Activated CD4-positive, CD25-positive, alpha-beta regulatory T cell (primary cell): Measurements from ENCODE around the gene ZFP69B.
"Not testable (repeated sequence)": the region's sequence is repeated elsewhere in the genome, so short reads cannot be mapped to it uniquely, and the experiment has no call there.

Experiments used
- DNase-seq, 4 experiments: peaks; one replicate each; lab custom pipeline; 2025; lab: John Stamatoyannopoulos, UW

Gene ZFP69B

GRCh38 chr1:40435876-40436275 lies 14.4 kb upstream of the ZFP69B start:
- no peak for DNase-seq

GRCh38 chr1:40438391-40439015 lies 11.8 kb upstream of the ZFP69B start:
- DNase-seq = no peak

GRCh38 chr1:40439247-40439646 lies 11.0 kb upstream of the ZFP69B start:
- no peak for DNase-seq

GRCh38 chr1:40450495-40451237 lies 390 bp downstream of the ZFP69B start:
- peak; percentile 10 to 50 (median 40) for DNase-seq

- no peak for DNase-seq
These were observed 936 bp downstream of the ZFP69B start for GRCh38 chr1:40451238-40451585.

- DNase-seq = no peak
These were observed 4.6 kb downstream of the ZFP69B start for GRCh38 chr1:40454873-40455272.

- no peak for DNase-seq
These were observed 12.8 kb downstream of the ZFP69B start for GRCh38 chr1:40462956-40463590.

GRCh38 chr1:40469327-40469726 lies 19.1 kb downstream of the ZFP69B start:
- DNase-seq = no peak

GRCh38 chr1:40475268-40475667 lies 25.0 kb downstream of the ZFP69B start:
- DNase-seq = no peak

- DNase-seq = peak; percentile 26 to 56 (median 44)
These were observed 26.8 kb downstream of the ZFP69B start, which contains the start of gene ZFP69 for GRCh38 chr1:40476924-40477677. TSS of gene ZFP69 (plus strand) at chr1:40477290. CDS start at chr1:40479362, 2,072 bp downstream.

GRCh38 chr1:40477678-40478053 lies 27.4 kb downstream of the ZFP69B start:
- DNase-seq = no peak

- DNase-seq = no peak
These were observed 28.0 kb downstream of the ZFP69B start for GRCh38 chr1:40478276-40478675.

GRCh38 chr1:40479156-40479555 lies 28.9 kb downstream of the ZFP69B start:
- DNase-seq = no peak

- no peak for DNase-seq
These were observed 45.1 kb downstream of the ZFP69B start for GRCh38 chr1:40495315-40495903.

- not testable (repeated sequence) for DNase-seq
These were observed 52.4 kb downstream of the ZFP69B start for GRCh38 chr1:40502651-40503050.

GRCh38 chr1:40507973-40508372 lies 57.7 kb downstream of the ZFP69B start:
- DNase-seq = no peak

- peak; percentile 58 to 76 (median 66) for DNase-seq
These were observed 58.4 kb downstream of the ZFP69B start, which contains the start of gene EXO5 for GRCh38 chr1:40508375-40509341. TSS of gene EXO5 (plus strand) at chr1:40508767. CDS start at chr1:40514545, 5,778 bp downstream.
